ENCODE data around the gene C20orf204.

C20orf204 gene

GRCh38 chr20:64056889-64057627 lies 21.1 kb downstream of the C20orf204 start:
- peak in 1 of 2 donors; percentile 21 for ATAC-seq

- ATAC-seq, result peak; percentile 80 to 87
Measured at GRCh38 chr20:64057628-64058498, 21.9 kb downstream of the C20orf204 start.

GRCh38 chr20:64058536-64058935 lies 22.6 kb downstream of the C20orf204 start:
- ATAC-seq, result no peak

GRCh38 chr20:64062276-64062595 lies 26.3 kb downstream of the C20orf204 start:
- ATAC-seq, result no peak

- peak; percentile 96 to 98 for ATAC-seq
Measured at GRCh38 chr20:64062596-64063388, 26.8 kb downstream of the C20orf204 start, which contains the start of gene TCEA2. Gene TCEA2 (plus strand): TSS chr20:64063198. CDS start chr20:64063313, 115 bp downstream.

GRCh38 chr20:64063389-64064144 lies 27.6 kb downstream of the C20orf204 start:
- ATAC-seq, result no peak

- ATAC-seq, result no peak
Measured at GRCh38 chr20:64064145-64064698, 28.2 kb downstream of the C20orf204 start.

GRCh38 chr20:64065062-64065973 lies 29.3 kb downstream of the C20orf204 start:
- no peak for ATAC-seq

- peak; percentile 10 to 36 for ATAC-seq
Measured at GRCh38 chr20:64065974-64066343, 30.0 kb downstream of the C20orf204 start.

GRCh38 chr20:64067005-64067632 lies 31.1 kb downstream of the C20orf204 start:
- ATAC-seq, result no peak

- no peak for ATAC-seq
Measured at GRCh38 chr20:64067733-64068307, 31.8 kb downstream of the C20orf204 start.

GRCh38 chr20:64068386-64069208 lies 32.6 kb downstream of the C20orf204 start:
- ATAC-seq, result no peak

- ATAC-seq, result no peak
Measured at GRCh38 chr20:64069209-64069613, 33.2 kb downstream of the C20orf204 start.

- ATAC-seq, result no peak
Measured at GRCh38 chr20:64069614-64070243, 33.7 kb downstream of the C20orf204 start.

GRCh38 chr20:64070244-64070993 lies 34.4 kb downstream of the C20orf204 start:
- ATAC-seq, result no peak

- ATAC-seq, result no peak
Measured at GRCh38 chr20:64071341-64072332, 35.7 kb downstream of the C20orf204 start.

Measured in activated CD4-positive, CD25-positive, alpha-beta regulatory T cell treated with anti-CD3 and anti-CD28 coated beads, Interleukin-2, amount 50 U/mL, for 24 hours (primary cell).